ENCODE results near the gene EFCAB12.

EFCAB12 gene

GRCh38 chr3:129460155-129460554 is 31.7 kb upstream of the EFCAB12 start:
- no peak overlapping the region for H3K27ac ChIP-seq (ENCODE audit: low read depth, low read length, poor library complexity, severe bottlenecking)
- no peak for TF ChIP-seq EZH2 (IDR thresholded peaks at IDR 0.05; ENCODE audit: borderline replicate concordance, low read length)
- TF ChIP-seq, protein P1, sequence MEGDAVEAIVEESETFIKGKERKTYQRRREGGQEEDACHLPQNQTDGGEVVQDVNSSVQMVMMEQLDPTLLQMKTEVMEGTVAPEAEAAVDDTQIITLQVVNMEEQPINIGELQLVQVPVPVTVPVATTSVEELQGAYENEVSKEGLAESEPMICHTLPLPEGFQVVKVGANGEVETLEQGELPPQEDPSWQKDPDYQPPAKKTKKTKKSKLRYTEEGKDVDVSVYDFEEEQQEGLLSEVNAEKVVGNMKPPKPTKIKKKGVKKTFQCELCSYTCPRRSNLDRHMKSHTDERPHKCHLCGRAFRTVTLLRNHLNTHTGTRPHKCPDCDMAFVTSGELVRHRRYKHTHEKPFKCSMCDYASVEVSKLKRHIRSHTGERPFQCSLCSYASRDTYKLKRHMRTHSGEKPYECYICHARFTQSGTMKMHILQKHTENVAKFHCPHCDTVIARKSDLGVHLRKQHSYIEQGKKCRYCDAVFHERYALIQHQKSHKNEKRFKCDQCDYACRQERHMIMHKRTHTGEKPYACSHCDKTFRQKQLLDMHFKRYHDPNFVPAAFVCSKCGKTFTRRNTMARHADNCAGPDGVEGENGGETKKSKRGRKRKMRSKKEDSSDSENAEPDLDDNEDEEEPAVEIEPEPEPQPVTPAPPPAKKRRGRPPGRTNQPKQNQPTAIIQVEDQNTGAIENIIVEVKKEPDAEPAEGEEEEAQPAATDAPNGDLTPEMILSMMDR (IDR thresholded peaks at IDR 0.05; ENCODE audit: low read length), result no peak
- H3K36me3 ChIP-seq (ENCODE audit: insufficient read depth, low read length), result peaks cover 7% of the 10 kb centered on the region; the same call in 1 of the 2 replicates
- no peak overlapping the region for H3K4me3 ChIP-seq (ENCODE audit: low read depth, low read length, poor library complexity, severe bottlenecking)
- H3K27me3 ChIP-seq (ENCODE audit: insufficient read depth, low read length), result no peaks in the 10 kb centered on the region
- no peaks in the 10 kb centered on the region for H4K20me1 ChIP-seq (ENCODE audit: insufficient read depth, low read length)
- H3K9me3 ChIP-seq (ENCODE audit: low read length), result no peaks in the 10 kb centered on the region
- no peaks in the 10 kb centered on the region for H3K79me2 ChIP-seq (ENCODE audit: insufficient read depth, low read length)
- no peak overlapping the region for H3K4me2 ChIP-seq (ENCODE audit: low read length)
- H3F3A ChIP-seq (ENCODE audit: insufficient read depth, low read length), result no peaks in the 10 kb centered on the region
- no peak overlapping the region for H2AFZ ChIP-seq (ENCODE audit: low read length)
- no peak overlapping the region for H3K9ac ChIP-seq (ENCODE audit: low read length)
- no peaks in the 10 kb centered on the region for H3K4me1 ChIP-seq (ENCODE audit: insufficient read depth, low read length, severe bottlenecking)
- no peaks in the 10 kb centered on the region for H3K9me2 ChIP-seq (ENCODE audit: low read depth, low read length)

- peaks cover 15% of the 10 kb centered on the region for H3K4me1 ChIP-seq (ENCODE audit: insufficient read depth, low read length, severe bottlenecking)
- no peaks in the 10 kb centered on the region for H3F3A ChIP-seq (ENCODE audit: insufficient read depth, low read length)
- H2AFZ ChIP-seq (ENCODE audit: low read length), result no peak overlapping the region
- H3K27me3 ChIP-seq (ENCODE audit: insufficient read depth, low read length), result no peaks in the 10 kb centered on the region
- no peak overlapping the region for H3K4me3 ChIP-seq (ENCODE audit: low read depth, low read length, poor library complexity, severe bottlenecking)
- no peak overlapping the region for H3K27ac ChIP-seq (ENCODE audit: low read depth, low read length, poor library complexity, severe bottlenecking)
- no peaks in the 10 kb centered on the region for H3K9me3 ChIP-seq (ENCODE audit: low read length)
- H4K20me1 ChIP-seq (ENCODE audit: insufficient read depth, low read length), result no peaks in the 10 kb centered on the region
- TF ChIP-seq, protein P1 (IDR thresholded peaks at IDR 0.05; ENCODE audit: low read length), result no peak
- TF ChIP-seq EZH2 (IDR thresholded peaks at IDR 0.05; ENCODE audit: borderline replicate concordance, low read length), result no peak
- no peak overlapping the region for H3K9ac ChIP-seq (ENCODE audit: low read length)
- H3K9me2 ChIP-seq (ENCODE audit: low read depth, low read length), result no peaks in the 10 kb centered on the region
- no peak overlapping the region for H3K4me2 ChIP-seq (ENCODE audit: low read length)
- no peaks in the 10 kb centered on the region for H3K36me3 ChIP-seq (ENCODE audit: insufficient read depth, low read length)
- H3K79me2 ChIP-seq (ENCODE audit: insufficient read depth, low read length), result no peaks in the 10 kb centered on the region
Measured at GRCh38 chr3:129453732-129454131, 25.3 kb upstream of the EFCAB12 start.

- no peak overlapping the region for H3K4me3 ChIP-seq (ENCODE audit: low read depth, low read length, poor library complexity, severe bottlenecking)
- H3K79me2 ChIP-seq (ENCODE audit: insufficient read depth, low read length), result no peaks in the 10 kb centered on the region
- H3K4me1 ChIP-seq (ENCODE audit: insufficient read depth, low read length, severe bottlenecking), result peaks cover 22% of the 10 kb centered on the region
- no peak overlapping the region for H2AFZ ChIP-seq (ENCODE audit: low read length)
- H3K36me3 ChIP-seq (ENCODE audit: insufficient read depth, low read length), result no peaks in the 10 kb centered on the region
- TF ChIP-seq EZH2 (IDR thresholded peaks at IDR 0.05; ENCODE audit: borderline replicate concordance, low read length), result no peak
- TF ChIP-seq, protein P1 (IDR thresholded peaks at IDR 0.05; ENCODE audit: low read length), result no peak
- no peaks in the 10 kb centered on the region for H3F3A ChIP-seq (ENCODE audit: insufficient read depth, low read length)
- H3K27ac ChIP-seq (ENCODE audit: low read depth, low read length, poor library complexity, severe bottlenecking), result peak overlapping the region; percentile 53
- H4K20me1 ChIP-seq (ENCODE audit: insufficient read depth, low read length), result no peaks in the 10 kb centered on the region
- H3K9me3 ChIP-seq (ENCODE audit: low read length), result no peaks in the 10 kb centered on the region
- peak overlapping the region; percentile 43; the same call in 1 of the 2 replicates for H3K4me2 ChIP-seq (ENCODE audit: low read length)
- H3K27me3 ChIP-seq (ENCODE audit: insufficient read depth, low read length), result no peaks in the 10 kb centered on the region
- no peak overlapping the region; the same call in 1 of the 2 replicates for H3K9ac ChIP-seq (ENCODE audit: low read length)
- no peaks in the 10 kb centered on the region for H3K9me2 ChIP-seq (ENCODE audit: low read depth, low read length)
Measured at GRCh38 chr3:129449279-129450115, 21.1 kb upstream of the EFCAB12 start.
